ENCODE data around the gene SLC22A8.

The SLC22A8 gene

DNA sequence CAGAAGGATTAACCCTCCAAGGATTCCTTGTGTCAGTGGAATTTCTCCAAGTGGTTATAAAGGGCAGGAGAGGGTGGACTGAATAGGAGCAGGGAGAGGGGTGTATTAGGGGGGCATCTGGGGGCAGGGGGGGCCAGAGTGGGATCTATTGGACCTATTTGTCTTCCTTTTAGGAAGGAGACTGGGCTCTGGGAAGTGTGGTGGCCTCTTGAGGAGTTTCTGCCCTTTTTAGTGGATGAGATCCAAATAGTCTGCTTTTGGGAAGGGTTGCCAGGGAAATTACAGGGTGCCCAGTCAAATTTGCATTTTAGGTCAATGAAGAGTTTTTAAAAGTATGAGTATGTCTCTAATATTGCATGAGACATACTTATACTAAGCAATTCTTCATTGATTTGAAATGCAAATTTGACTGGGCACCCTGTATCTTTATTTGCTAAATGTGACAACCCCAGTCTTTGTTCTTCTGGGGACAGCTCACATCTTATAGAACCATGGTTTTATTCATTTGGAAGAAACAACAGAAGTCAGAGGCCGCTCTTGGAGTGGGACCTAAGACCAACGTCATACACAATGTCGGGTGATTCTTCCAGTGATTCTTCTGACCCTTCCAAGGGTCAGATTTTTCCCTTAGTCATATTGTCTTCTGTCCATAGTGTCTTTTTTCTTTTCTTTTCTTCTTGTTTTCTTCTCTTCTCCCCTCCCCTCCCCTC is 30.4 kb downstream of the SLC22A8 start:
- no peaks in the 10 kb centered on the region for H3K4me1 ChIP-seq
- peaks cover 0 to 8% of the 10 kb centered on the region in 2 donors for H3K27me3 ChIP-seq
- intact Hi-C loops (cut with DNase I; ENCODE audit: low total_unique reads): no loop called here
- no peaks in the 10 kb centered on the region for H3K36me3 ChIP-seq
- no peak for DNase-seq
- no peaks in the 10 kb centered on the region for H3K9me3 ChIP-seq
- no peak overlapping the region for H3K4me3 ChIP-seq
- TF ChIP-seq, protein P1, sequence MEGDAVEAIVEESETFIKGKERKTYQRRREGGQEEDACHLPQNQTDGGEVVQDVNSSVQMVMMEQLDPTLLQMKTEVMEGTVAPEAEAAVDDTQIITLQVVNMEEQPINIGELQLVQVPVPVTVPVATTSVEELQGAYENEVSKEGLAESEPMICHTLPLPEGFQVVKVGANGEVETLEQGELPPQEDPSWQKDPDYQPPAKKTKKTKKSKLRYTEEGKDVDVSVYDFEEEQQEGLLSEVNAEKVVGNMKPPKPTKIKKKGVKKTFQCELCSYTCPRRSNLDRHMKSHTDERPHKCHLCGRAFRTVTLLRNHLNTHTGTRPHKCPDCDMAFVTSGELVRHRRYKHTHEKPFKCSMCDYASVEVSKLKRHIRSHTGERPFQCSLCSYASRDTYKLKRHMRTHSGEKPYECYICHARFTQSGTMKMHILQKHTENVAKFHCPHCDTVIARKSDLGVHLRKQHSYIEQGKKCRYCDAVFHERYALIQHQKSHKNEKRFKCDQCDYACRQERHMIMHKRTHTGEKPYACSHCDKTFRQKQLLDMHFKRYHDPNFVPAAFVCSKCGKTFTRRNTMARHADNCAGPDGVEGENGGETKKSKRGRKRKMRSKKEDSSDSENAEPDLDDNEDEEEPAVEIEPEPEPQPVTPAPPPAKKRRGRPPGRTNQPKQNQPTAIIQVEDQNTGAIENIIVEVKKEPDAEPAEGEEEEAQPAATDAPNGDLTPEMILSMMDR (IDR thresholded peaks at IDR 0.05): no peak
- H3K27ac ChIP-seq: no peak overlapping the region

DNA sequence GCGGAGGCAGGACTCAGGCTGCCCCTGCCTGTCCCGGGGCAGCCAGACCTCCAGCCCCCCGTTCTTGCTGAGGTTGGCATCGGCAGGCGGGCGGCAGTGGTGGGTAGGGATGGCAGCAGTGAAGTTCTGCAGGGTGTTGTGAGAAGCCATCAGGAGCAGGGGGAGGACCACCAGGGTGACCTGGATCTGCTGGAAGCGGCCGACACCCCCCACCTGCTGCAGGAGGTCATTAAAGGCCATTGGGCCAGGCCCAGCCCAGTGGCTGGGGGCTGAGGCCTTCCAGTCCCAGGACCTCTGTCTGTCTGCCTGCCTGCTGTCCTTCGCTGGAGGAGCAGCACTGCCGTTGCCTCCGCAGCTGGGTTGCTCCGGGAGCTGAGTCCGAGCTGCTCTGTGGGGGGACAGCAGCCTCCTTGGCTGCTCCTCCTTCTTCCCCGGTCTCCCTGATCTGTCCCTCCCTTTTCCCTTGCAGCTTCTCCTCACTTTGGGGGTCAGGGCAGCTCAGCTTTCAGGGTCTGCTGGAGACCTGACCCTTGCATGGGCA is 31.1 kb downstream of the SLC22A8 start, which contains the start of gene SLC22A6:
TSS of gene SLC22A6 (minus strand) at position 517 of the 541 bp plus-strand sequence. CDS start at position 240, 277 bp downstream.
- H3K4me3 ChIP-seq: no peak within 1 kb of the TSS
- no peaks in the 10 kb centered on the region for H3K36me3 ChIP-seq
- DNase-seq: no peak
- no peak within 1 kb of the TSS for H3K27ac ChIP-seq
- no peaks in the 10 kb centered on the region for H3K4me1 ChIP-seq
- peaks cover 0 to 10% of the 10 kb centered on the region in 2 donors for H3K27me3 ChIP-seq
- H3K9me3 ChIP-seq: no peaks in the 10 kb centered on the region
- TF ChIP-seq, protein P1 (IDR thresholded peaks at IDR 0.05): no peak
- intact Hi-C loops (cut with DNase I; ENCODE audit: low total_unique reads): no loop called here

DNA sequence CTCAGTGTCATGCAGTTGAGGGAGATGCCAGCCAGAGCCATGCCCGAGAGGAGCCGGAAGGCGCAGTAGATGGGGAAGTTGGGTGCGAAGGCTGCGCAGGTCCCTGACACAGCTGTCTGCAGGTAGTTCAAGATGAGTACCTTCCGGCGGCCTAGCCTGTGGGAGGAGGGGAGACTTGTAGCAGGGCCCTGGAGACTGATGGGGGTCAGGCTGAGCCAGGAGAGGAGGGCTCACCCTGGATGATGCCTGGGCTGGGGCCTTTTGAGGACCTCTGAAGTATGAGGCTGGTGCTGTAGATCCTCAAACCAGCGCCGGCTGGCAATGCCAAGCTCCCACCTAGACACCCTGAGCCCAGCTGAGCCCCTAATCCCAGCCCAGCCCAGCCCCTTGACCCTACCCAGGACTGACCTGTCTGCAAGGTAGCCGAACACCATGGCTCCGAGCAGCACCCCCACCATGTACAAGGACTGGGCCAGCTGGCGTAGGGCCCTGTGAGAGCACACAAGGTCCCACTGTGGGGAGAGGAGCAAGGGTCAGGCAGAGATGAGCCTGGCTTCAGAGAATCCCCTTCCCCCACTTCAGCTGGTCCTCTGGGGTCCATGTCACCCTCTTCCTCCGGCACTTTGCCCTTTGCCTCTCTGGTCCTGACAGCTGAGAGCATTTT is 32.0 kb downstream of the SLC22A8 start:
- intact Hi-C loops (cut with DNase I; ENCODE audit: low total_unique reads): no loop called here
- no peaks in the 10 kb centered on the region for H3K36me3 ChIP-seq
- no peak overlapping the region for H3K27ac ChIP-seq
- no peak overlapping the region for H3K4me3 ChIP-seq
- peaks cover 0 to 13% of the 10 kb centered on the region in 2 donors for H3K27me3 ChIP-seq
- no peak for DNase-seq
- TF ChIP-seq, protein P1 (IDR thresholded peaks at IDR 0.05): no peak
- H3K9me3 ChIP-seq: no peaks in the 10 kb centered on the region
- no peaks in the 10 kb centered on the region for H3K4me1 ChIP-seq

DNA sequence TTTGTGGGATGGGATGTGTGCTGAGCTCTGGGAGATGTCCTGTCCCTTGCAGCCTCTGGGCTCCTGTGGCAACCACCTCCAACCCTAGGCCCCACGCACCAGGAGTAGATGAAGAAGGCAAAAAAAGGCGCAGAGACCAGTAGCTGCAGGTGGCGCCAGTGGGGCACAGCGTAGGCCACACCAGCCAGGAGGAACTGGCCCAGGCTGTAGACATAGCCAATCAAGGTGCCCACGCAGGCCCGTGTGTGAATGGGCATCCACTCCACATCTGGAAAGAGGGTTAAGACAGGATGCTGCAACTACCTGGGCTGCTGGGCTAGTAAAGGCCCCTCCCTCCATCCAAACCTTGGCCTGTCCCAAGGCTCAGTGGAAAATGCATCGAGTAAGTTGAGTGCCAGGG is 33.9 kb downstream of the SLC22A8 start:
- TF ChIP-seq, protein P1 (IDR thresholded peaks at IDR 0.05): no peak
- intact Hi-C loops (cut with DNase I; ENCODE audit: low total_unique reads): no loop called here
- no peaks in the 10 kb centered on the region for H3K9me3 ChIP-seq
- no peak overlapping the region for H3K4me3 ChIP-seq
- H3K36me3 ChIP-seq: no peaks in the 10 kb centered on the region
- peaks cover 0 to 13% of the 10 kb centered on the region in 2 donors for H3K27me3 ChIP-seq
- no peak for DNase-seq
- no peak overlapping the region for H3K27ac ChIP-seq
- no peaks in the 10 kb centered on the region for H3K4me1 ChIP-seq

DNA sequence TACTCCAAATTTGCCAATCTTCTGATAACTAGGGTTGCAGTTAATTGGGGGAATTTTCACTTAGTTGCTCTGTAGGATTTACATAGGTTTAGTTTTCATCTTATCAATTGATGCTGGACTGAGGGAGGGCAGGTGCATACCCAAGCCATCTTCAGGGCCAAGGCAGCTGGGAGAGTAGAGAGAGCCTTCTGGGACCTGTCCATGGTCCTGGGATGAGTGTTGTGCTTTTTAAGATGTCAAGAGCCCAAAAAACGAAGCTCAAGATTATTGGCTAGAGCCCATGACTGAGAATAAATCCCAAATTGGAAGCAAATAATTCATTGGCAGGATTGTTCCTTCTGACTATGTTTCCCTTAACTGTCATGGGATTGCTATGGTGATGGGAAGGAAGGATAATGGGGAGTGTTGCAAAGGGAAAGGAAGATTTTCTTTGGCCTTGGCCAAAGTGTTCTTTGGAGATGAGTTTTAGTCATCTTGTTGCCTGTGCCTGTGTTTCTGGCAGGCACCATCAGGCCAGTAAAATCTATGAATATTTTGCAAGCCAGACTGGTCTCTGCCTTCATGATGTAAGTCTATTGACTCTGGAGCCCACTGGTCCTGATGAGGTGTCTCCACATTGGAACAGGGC is 35.4 kb downstream of the SLC22A8 start:
- Histone ChIP-seq H3K27me3 (peaks cover 0 to 13% of the 10 kb centered on the region in 2 donors), H3K36me3 (no peaks in the 10 kb centered on the region), H3K27ac (no peak overlapping the region), H3K4me1 (peaks cover 0 to 4% (median under 1%) of the 10 kb centered on the region in 4 donors), H3K9me3 (no peaks in the 10 kb centered on the region), H3K4me3 (no peak overlapping the region)
- TF ChIP-seq, protein P1 (IDR thresholded peaks at IDR 0.05): no peak
- intact Hi-C loops (cut with DNase I; ENCODE audit: low total_unique reads): no loop called here
- DNase-seq: no peak
